ENCODE data around the gene NTNG1. TPM values are rescaled to one million over a fixed set of nuclear protein-coding genes. Genes with fewer than 3 reads are reported as not detected.

The NTNG1 gene
- total RNA-seq, 1 donor from 2014 or later, result 8.1 TPM

DNA sequence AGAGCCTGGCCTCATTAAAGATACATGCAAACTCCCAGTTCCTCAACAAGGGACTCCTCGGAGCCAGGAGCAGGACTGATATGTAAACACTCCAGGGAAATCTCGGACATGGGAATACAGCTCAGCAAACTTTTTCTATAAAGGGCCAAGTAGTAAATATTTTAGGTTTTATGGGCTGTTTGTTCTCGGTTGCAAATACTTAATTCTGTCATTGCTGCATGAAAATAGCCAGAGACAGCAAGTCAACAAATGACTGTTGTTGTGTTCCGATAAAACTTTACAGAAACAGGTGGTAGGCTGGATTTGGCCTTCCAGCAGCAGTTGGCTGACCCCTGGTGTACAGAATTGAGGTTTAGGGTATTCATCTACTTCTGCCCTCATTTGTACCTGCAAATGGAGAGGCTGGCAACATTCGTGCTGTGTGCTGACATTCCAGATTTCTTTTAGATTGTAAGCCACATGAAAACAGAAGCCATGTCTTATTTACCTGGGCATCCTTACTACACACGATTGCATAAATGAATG is 360.3 kb downstream of the NTNG1 start:
- H3K27me3 Mint-ChIP-seq (ENCODE audit: low read depth, unreplicated experiment), result peaks cover 3% of the 10 kb centered on the region
- TF ChIP-seq, protein P1, sequence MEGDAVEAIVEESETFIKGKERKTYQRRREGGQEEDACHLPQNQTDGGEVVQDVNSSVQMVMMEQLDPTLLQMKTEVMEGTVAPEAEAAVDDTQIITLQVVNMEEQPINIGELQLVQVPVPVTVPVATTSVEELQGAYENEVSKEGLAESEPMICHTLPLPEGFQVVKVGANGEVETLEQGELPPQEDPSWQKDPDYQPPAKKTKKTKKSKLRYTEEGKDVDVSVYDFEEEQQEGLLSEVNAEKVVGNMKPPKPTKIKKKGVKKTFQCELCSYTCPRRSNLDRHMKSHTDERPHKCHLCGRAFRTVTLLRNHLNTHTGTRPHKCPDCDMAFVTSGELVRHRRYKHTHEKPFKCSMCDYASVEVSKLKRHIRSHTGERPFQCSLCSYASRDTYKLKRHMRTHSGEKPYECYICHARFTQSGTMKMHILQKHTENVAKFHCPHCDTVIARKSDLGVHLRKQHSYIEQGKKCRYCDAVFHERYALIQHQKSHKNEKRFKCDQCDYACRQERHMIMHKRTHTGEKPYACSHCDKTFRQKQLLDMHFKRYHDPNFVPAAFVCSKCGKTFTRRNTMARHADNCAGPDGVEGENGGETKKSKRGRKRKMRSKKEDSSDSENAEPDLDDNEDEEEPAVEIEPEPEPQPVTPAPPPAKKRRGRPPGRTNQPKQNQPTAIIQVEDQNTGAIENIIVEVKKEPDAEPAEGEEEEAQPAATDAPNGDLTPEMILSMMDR (IDR thresholded peaks at IDR 0.05; ENCODE audit: insufficient read depth, low read depth, low read length), result no peak
- TF ChIP-seq EZH2 (IDR thresholded peaks at IDR 0.05; ENCODE audit: insufficient read depth, low read length), result no peak
- peaks cover 2% of the 10 kb centered on the region for H3K9me3 Mint-ChIP-seq (ENCODE audit: unreplicated experiment)
- no peaks in the 10 kb centered on the region for H4K20me1 ChIP-seq (ENCODE audit: insufficient read depth, low read length)
- H3K36me3 ChIP-seq (ENCODE audit: insufficient read depth, low read length), result no peaks in the 10 kb centered on the region
- H2AFZ ChIP-seq (ENCODE audit: low read depth, low read length), result no peak overlapping the region
- H3K36me3 Mint-ChIP-seq (ENCODE audit: low read depth, unreplicated experiment), result no peaks in the 10 kb centered on the region
- H3K27ac Mint-ChIP-seq (ENCODE audit: unreplicated experiment), result no peak overlapping the region
- H3K4me3 ChIP-seq (ENCODE audit: insufficient read depth, low read depth, low read length), result no peak overlapping the region
- no peaks in the 10 kb centered on the region for H3K79me2 ChIP-seq (ENCODE audit: insufficient read depth, low read length)
- no peak overlapping the region for H3K9ac ChIP-seq (ENCODE audit: low read length)
- H3K9me3 ChIP-seq (ENCODE audit: insufficient read depth, low read depth, low read length), result no peaks in the 10 kb centered on the region
- H3K27me3 ChIP-seq (ENCODE audit: insufficient read depth, low read length), result no peaks in the 10 kb centered on the region
- no peak overlapping the region for H3K4me2 ChIP-seq (ENCODE audit: low read length)
- no peak overlapping the region for H3K27ac ChIP-seq (ENCODE audit: low read depth, low read length)
- no peak overlapping the region for H3K4me3 Mint-ChIP-seq (ENCODE audit: unreplicated experiment)
- FAIRE-seq, result no peak
- H3K4me1 ChIP-seq (ENCODE audit: insufficient read depth, low read length), result no peaks in the 10 kb centered on the region
- no peak for DNase-seq (ENCODE audit: low read depth)
- H3K4me1 Mint-ChIP-seq (ENCODE audit: low read depth, unreplicated experiment), result no peaks in the 10 kb centered on the region

DNA sequence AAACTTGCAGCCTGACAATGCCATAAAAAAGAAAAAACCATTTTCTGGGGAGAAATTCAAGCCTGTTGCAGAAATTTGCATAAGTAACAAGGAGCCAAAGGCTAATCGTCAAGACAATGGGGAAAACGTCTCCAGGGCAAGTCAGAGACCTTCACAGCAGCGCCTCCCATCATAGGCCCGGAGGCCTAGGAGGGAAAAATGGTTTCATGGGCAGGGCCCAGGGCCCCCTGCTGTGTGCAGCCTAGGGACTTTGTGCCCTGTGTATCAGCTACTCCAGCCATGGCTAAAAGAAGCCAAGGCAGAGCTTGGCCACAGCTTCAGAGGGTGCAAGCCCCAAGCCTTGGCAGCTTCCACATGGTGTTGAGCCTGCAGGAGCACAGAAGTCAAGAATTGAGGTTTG is 369.5 kb downstream of the NTNG1 start:
- FAIRE-seq, result no peak
- Mint-ChIP-seq H3K27ac (ENCODE audit: unreplicated experiment) (no peak overlapping the region), H3K36me3 (ENCODE audit: low read depth, unreplicated experiment) (no peaks in the 10 kb centered on the region), H3K9me3 (ENCODE audit: unreplicated experiment) (no peaks in the 10 kb centered on the region), H3K4me1 (ENCODE audit: low read depth, unreplicated experiment) (no peaks in the 10 kb centered on the region), H3K4me3 (ENCODE audit: unreplicated experiment) (no peak overlapping the region), H3K27me3 (ENCODE audit: low read depth, unreplicated experiment) (no peaks in the 10 kb centered on the region)
- H4K20me1 ChIP-seq (ENCODE audit: insufficient read depth, low read length), result no peaks in the 10 kb centered on the region
- peaks cover 9% of the 10 kb centered on the region for H3K9me3 ChIP-seq (ENCODE audit: insufficient read depth, low read depth, low read length)
- no peaks in the 10 kb centered on the region for H3K79me2 ChIP-seq (ENCODE audit: insufficient read depth, low read length)
- no peak for DNase-seq (ENCODE audit: low read depth)
- H3K4me3 ChIP-seq (ENCODE audit: insufficient read depth, low read depth, low read length), result no peak overlapping the region
- no peak overlapping the region for H3K4me2 ChIP-seq (ENCODE audit: low read length)
- no peaks in the 10 kb centered on the region for H3K36me3 ChIP-seq (ENCODE audit: insufficient read depth, low read length)
- H3K9ac ChIP-seq (ENCODE audit: low read length), result no peak overlapping the region
- no peaks in the 10 kb centered on the region for H3K4me1 ChIP-seq (ENCODE audit: insufficient read depth, low read length)
- no peaks in the 10 kb centered on the region for H3K27me3 ChIP-seq (ENCODE audit: insufficient read depth, low read length)
- no peak overlapping the region for H2AFZ ChIP-seq (ENCODE audit: low read depth, low read length)
- H3K27ac ChIP-seq (ENCODE audit: low read depth, low read length), result no peak overlapping the region
- TF ChIP-seq, protein P1 (IDR thresholded peaks at IDR 0.05; ENCODE audit: insufficient read depth, low read depth, low read length), result no peak
- no peak for TF ChIP-seq EZH2 (IDR thresholded peaks at IDR 0.05; ENCODE audit: insufficient read depth, low read length)

DNA sequence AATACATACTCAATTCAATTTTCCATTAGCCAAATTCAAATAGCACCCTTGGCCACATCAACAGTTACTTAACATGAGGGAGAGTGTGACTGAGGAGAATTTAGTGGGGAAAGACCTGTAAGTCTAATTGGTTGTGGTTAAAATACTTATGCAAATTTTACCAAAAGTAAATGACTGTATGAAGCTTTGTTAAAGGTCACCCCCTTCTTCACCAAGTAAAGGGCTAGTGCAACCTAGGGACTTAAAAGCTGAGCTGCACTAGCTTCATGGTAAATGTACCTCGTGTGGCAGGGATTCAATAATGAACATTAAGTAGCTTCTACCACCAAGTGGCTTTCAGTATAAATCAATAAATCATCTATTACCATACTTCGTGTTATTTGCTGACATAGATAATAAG is 372.0 kb downstream of the NTNG1 start:
- H2AFZ ChIP-seq (ENCODE audit: low read depth, low read length), result no peak overlapping the region
- no peaks in the 10 kb centered on the region for H4K20me1 ChIP-seq (ENCODE audit: insufficient read depth, low read length)
- H3K9ac ChIP-seq (ENCODE audit: low read length), result no peak overlapping the region
- H3K4me3 Mint-ChIP-seq (ENCODE audit: unreplicated experiment), result no peak overlapping the region
- no peaks in the 10 kb centered on the region for H3K4me1 ChIP-seq (ENCODE audit: insufficient read depth, low read length)
- no peaks in the 10 kb centered on the region for H3K27me3 ChIP-seq (ENCODE audit: insufficient read depth, low read length)
- H3K36me3 Mint-ChIP-seq (ENCODE audit: low read depth, unreplicated experiment), result no peaks in the 10 kb centered on the region
- TF ChIP-seq, protein P1 (IDR thresholded peaks at IDR 0.05; ENCODE audit: insufficient read depth, low read depth, low read length), result no peak
- TF ChIP-seq EZH2 (IDR thresholded peaks at IDR 0.05; ENCODE audit: insufficient read depth, low read length), result no peak
- DNase-seq (ENCODE audit: low read depth) (no peak), FAIRE-seq (no peak)
- no peaks in the 10 kb centered on the region for H3K79me2 ChIP-seq (ENCODE audit: insufficient read depth, low read length)
- no peak overlapping the region for H3K4me2 ChIP-seq (ENCODE audit: low read length)
- H3K27ac ChIP-seq (ENCODE audit: low read depth, low read length), result no peak overlapping the region
- no peaks in the 10 kb centered on the region for H3K36me3 ChIP-seq (ENCODE audit: insufficient read depth, low read length)
- no peak overlapping the region for H3K4me3 ChIP-seq (ENCODE audit: insufficient read depth, low read depth, low read length)
- H3K27me3 Mint-ChIP-seq (ENCODE audit: low read depth, unreplicated experiment), result no peaks in the 10 kb centered on the region
- H3K4me1 Mint-ChIP-seq (ENCODE audit: low read depth, unreplicated experiment), result no peaks in the 10 kb centered on the region
- peaks cover 9% of the 10 kb centered on the region for H3K9me3 ChIP-seq (ENCODE audit: insufficient read depth, low read depth, low read length)
- H3K27ac Mint-ChIP-seq (ENCODE audit: unreplicated experiment), result no peak overlapping the region
- no peaks in the 10 kb centered on the region for H3K9me3 Mint-ChIP-seq (ENCODE audit: unreplicated experiment)
